Bronchial epithelial cell (primary cell): ENCODE measurements around the gene ZNF837. TPM values are rescaled to one million over a fixed set of nuclear protein-coding genes. Genes with fewer than 3 reads are reported as not detected.

ENCODE experiments used
- DNase-seq: peaks from one replicate; pipeline ENCODE4 v3.0.0-alpha.2; 2010; ENCODE audit warnings: low read depth
- FAIRE-seq: peaks from 2 replicates; lab custom pipeline; 2011; peaks lifted over from hg19 to GRCh38; lab: Jason Lieb, UNC
- H3K27me3 ChIP-seq: 2 replicates; pipeline ENCODE4 v1.5.1; 2011; ENCODE audit warnings: low read length; ENCODE audit not compliant: control insufficient read depth, insufficient read depth
- H3K36me3 ChIP-seq: 2 replicates; pipeline ENCODE4 v1.5.1; 2011; ENCODE audit warnings: low read length; ENCODE audit not compliant: control insufficient read depth, insufficient read depth
- H3K4me3 ChIP-seq: 2 replicates; pipeline ENCODE4 v1.5.1; 2011; ENCODE audit warnings: mild to moderate bottlenecking, low read depth, low read length, control low read depth
- total RNA-seq: library from RNA; depleted of rRNA; stranded (reverse); fragments of >200 nt; gene quantifications from 2 replicates; pipeline ENCODE4 v1.2.1, GENCODE V29; 2014
- TF ChIP-seq, protein P1 (sequence below): IDR thresholded peaks from 2 replicates; pipeline ENCODE4 v1.5.1; 2011; ENCODE audit warnings: mild to moderate bottlenecking, moderate library complexity, low read length, control low read depth, inconsistent platforms; ENCODE audit not compliant: insufficient read depth, severe bottlenecking

The ZNF837 gene
- total RNA-seq, 1 donor from 2014 or later = 2.4 TPM

DNA sequence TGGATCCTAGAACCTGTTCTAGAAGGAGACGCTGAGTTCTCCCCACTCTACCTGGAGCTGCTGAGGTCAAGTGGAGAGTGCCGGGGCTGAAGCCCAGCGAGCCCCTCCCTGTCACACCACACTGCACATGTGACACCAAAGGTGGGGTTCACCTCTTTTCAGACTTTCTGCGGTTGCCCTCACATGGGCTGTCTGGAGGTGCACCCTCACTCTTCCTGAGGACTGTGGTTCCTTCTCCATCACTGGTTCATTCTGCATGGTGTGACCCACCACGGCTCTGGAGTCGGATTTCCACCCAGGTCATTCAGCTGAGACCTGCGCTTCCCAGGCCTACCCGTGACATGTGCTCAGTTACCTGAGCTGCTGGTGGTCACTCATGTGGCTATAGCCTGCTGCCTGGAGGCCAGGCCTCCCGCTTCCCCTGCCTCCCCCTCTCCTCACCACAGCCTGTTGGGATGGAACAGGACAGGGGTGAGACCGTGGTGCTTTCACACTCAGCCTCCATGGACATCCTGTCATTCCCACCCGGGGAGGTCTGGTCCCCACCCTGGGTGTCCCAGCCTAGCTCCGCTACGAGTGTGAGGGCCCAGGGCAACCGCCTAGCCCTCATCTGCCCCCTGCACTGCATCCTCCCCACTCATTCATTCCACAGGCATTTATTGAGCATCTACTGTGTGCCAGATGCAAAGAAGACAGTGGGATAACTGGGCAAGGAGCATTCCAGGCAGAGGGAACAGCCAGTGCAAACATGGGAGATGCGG is 26.9 kb downstream of the ZNF837 start:
- Histone ChIP-seq H3K36me3 (no peaks in the 10 kb centered on the region), H3K4me3 (no peak overlapping the region), H3K27me3 (peaks cover 7% of the 10 kb centered on the region)
- DNase-seq = no peak
- TF ChIP-seq, protein P1, sequence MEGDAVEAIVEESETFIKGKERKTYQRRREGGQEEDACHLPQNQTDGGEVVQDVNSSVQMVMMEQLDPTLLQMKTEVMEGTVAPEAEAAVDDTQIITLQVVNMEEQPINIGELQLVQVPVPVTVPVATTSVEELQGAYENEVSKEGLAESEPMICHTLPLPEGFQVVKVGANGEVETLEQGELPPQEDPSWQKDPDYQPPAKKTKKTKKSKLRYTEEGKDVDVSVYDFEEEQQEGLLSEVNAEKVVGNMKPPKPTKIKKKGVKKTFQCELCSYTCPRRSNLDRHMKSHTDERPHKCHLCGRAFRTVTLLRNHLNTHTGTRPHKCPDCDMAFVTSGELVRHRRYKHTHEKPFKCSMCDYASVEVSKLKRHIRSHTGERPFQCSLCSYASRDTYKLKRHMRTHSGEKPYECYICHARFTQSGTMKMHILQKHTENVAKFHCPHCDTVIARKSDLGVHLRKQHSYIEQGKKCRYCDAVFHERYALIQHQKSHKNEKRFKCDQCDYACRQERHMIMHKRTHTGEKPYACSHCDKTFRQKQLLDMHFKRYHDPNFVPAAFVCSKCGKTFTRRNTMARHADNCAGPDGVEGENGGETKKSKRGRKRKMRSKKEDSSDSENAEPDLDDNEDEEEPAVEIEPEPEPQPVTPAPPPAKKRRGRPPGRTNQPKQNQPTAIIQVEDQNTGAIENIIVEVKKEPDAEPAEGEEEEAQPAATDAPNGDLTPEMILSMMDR = no peak
- FAIRE-seq = peak; percentile 84

DNA sequence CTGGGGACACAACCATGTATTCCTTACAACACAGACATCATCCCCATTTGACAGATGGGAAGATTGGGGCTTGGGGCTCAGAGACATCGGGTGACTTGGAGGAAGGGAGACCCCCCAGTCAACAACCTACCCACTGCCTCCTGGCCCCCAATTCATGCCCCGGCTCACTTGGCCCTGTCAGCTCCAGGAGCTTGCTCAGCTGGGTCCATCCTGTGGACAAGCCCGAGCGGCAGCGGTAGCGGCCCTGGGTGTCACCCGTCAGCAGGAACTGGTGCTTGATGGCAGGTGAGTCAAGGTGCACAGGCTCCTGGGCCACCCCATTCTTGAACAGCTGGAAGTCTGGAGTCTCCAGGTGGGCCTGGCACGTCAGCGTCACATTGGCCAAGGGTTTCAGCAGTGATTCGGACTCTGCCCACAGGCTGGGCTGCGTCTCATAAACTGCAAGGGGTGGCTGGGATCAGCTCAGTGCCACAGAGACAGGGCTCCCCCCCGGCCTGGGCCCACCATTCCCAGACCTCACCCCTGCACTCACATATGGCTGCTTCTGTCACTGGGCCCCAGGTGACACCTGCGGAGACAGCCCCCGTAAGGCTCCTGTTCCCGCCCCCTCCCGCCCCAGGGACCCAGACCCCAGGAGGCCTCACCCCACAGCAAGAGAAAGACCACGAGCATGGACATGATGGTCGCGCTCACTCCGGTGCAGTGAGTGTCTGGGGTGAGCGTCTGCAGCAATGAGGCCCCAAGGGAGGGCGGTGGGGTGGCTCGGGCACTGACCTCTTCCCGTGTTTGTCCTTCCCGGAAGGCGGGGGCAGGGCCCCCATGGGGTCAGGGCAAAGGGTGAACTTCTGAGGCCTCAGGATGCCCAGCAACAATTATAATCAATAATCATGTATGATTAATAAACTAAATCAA is 27.8 kb downstream of the ZNF837 start, which contains the start of gene A1BG:
A1BG (minus strand) TSS at position 733 of the 912 bp plus-strand sequence; CDS start at position 678, 55 bp downstream.
- Histone ChIP-seq H3K4me3 (no peak within 1 kb of the TSS), H3K27me3 (peaks cover 7% of the 10 kb centered on the region), H3K36me3 (no peaks in the 10 kb centered on the region)
- no peak for DNase-seq
- no peak for FAIRE-seq
- TF ChIP-seq, protein P1 = no peak

DNA sequence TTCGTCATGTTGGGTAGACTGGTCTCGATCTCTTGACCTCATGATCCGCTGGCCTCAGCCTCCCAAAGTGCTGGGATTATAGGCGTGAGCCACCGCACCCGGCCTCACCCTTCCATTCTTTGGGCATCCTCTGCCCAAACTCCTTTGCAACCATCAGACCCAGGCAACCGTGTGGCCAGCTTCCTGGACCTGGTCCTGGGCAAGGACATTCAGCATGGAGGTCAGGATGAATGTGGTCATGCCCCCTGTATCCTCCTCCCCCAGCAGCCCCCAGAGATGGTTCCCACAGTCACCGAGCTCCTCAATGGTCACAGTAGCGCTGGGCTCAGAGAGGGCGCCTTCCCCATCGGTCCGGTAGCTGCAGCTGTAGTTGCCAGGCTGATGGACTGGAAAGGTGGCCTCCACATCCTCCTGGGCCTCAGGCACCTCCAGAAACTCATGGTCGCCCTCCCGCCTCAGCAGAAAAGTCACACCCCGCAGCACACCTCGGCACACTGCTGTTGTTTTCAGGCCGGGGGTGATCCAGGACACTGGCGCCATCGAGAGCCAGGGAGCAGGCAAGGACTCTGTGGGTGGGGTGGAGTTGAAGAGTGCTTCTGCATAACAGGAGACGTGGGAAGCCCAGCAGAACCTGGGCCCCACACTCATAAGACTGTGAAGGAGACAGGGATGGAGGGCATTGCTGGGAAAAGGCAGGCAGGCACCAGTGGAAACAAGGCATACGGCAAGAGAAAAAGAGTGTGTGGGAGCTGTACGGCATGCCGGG is 28.7 kb downstream of the ZNF837 start:
- Histone ChIP-seq H3K4me3 (no peak overlapping the region), H3K27me3 (peaks cover 9% of the 10 kb centered on the region), H3K36me3 (no peaks in the 10 kb centered on the region)
- TF ChIP-seq, protein P1 = no peak
- FAIRE-seq (no peak), DNase-seq (no peak)

DNA sequence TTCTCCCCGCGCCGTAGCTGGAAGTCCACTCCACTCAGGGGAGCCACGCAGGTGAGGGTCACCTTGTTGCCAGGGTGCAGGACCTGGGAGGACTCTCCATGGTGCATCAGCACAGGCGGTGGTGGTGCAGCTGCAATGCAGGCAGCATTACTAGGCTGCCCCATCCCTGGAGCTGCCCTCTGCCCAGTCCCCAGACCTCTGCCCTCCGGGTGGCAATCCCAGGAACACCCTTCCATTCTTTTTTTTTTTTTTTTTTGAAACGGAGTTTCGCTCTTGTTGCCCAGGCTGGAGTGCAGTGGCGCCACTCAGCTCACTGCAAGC is 29.3 kb downstream of the ZNF837 start:
- TF ChIP-seq, protein P1 = no peak
- FAIRE-seq = no peak
- no peak for DNase-seq
- H3K4me3 ChIP-seq = no peak overlapping the region
- H3K27me3 ChIP-seq = peaks cover 10% of the 10 kb centered on the region
- H3K36me3 ChIP-seq = no peaks in the 10 kb centered on the region

DNA sequence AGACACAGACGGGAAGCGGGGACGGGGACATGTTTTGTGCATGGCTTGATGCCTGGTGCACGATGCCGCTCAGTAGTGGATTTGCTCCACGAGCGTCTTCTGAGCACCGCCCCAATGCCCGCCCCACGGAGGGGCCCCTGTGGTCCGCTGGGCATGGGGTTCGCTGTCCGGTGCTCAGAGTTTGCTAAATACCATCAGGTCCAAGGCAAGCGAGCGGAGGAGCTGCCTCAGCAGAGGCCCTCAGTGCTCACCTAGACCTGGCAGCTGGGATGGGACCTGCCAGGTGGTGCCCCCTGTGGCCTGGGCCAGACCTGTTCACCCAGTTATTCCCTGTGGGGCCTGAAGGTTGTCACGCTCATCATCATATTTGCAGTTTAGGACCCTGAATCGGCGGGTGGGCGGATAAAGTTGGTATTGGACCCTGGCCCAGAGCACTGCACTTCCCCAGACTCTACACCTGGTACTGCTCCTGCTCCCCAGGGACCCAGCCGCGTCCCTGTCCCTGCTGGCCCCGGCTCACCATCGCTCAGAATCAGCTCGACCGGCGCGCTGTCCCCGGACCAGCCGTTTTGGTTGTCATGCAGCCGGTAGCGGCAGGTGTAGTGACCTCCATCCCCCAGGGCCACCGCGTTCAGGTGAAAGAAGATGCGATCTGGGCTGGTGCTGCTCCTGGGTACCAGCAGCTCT is 29.8 kb downstream of the ZNF837 start:
- H3K27me3 ChIP-seq = peaks cover 8% of the 10 kb centered on the region
- H3K36me3 ChIP-seq = no peaks in the 10 kb centered on the region
- H3K4me3 ChIP-seq = no peak overlapping the region
- TF ChIP-seq, protein P1 = no peak
- FAIRE-seq (no peak), DNase-seq (no peak)
